Stimulated activated effector memory CD8-positive, alpha-beta T cell treated with anti-CD3 and anti-CD28 coated beads, Interleukin-12 subunit alpha, Interleukin-12 subunit beta, amount 100 ng/mL, for 72 hours (primary cell): Measurements from ENCODE around the gene SPEM3.
A peak's percentile ranks its signal among the peaks of the same experiment; 100 is the strongest.

Experiments
- ATAC-seq: fragments of 150-1000 bp; cut with Tn5 transposase; 2 replicates; pipeline ENCODE4 v1.10.0; 2021
- DNase-seq, 2 donors: peaks; one replicate each; pipeline ENCODE4 v3.0.0; 2021 to 2022; ENCODE audit warnings: low spot score in 2 of 2
- H3K27ac Mint-ChIP-seq: one replicate; pipeline ENCODE4 v1.8.0; 2022; ENCODE audit warnings: mild to moderate bottlenecking, mixed read lengths
- H3K36me3 Mint-ChIP-seq: one replicate; pipeline ENCODE4 v1.8.0; 2022; ENCODE audit warnings: mild to moderate bottlenecking, mixed read lengths
- H3K4me1 Mint-ChIP-seq: one replicate; pipeline ENCODE4 v1.8.0; 2022; ENCODE audit warnings: mixed read lengths
- H3K4me3 Mint-ChIP-seq: one replicate; pipeline ENCODE4 v1.8.0; 2022; ENCODE audit warnings: mild to moderate bottlenecking, mixed read lengths
- H3K9me3 Mint-ChIP-seq: one replicate; pipeline ENCODE4 v1.8.0; 2022; ENCODE audit warnings: mixed read lengths

Gene SPEM3

GRCh38 chr17:7426203-7426863, 2.3 kb upstream of the SPEM3 start:
- ATAC-seq (no peak), DNase-seq (no peak)
- no peak overlapping the region for H3K4me3 Mint-ChIP-seq
- H3K36me3 Mint-ChIP-seq = no peaks in the 10 kb centered on the region
- H3K9me3 Mint-ChIP-seq = no peaks in the 10 kb centered on the region
- no peaks in the 10 kb centered on the region for H3K4me1 Mint-ChIP-seq
- no peak overlapping the region for H3K27ac Mint-ChIP-seq

- DNase-seq = no peak
- Mint-ChIP-seq H3K36me3 (no peaks in the 10 kb centered on the region), H3K9me3 (no peaks in the 10 kb centered on the region), H3K4me1 (no peaks in the 10 kb centered on the region), H3K4me3 (no peak overlapping the region), H3K27ac (no peak overlapping the region)
- no peak for ATAC-seq
These were observed 1.7 kb upstream of the SPEM3 start for GRCh38 chr17:7426896-7427489.

GRCh38 chr17:7427549-7427948, 1.1 kb upstream of the SPEM3 start:
- Mint-ChIP-seq H3K4me3 (no peak overlapping the region), H3K27ac (no peak overlapping the region)

GRCh38 chr17:7429722-7430121, 1.1 kb downstream of the SPEM3 start:
- no peak overlapping the region for H3K27ac Mint-ChIP-seq
- no peak for ATAC-seq
- H3K4me1 Mint-ChIP-seq = no peaks in the 10 kb centered on the region
- no peaks in the 10 kb centered on the region for H3K9me3 Mint-ChIP-seq
- no peak overlapping the region for H3K4me3 Mint-ChIP-seq
- DNase-seq = no peak
- no peaks in the 10 kb centered on the region for H3K36me3 Mint-ChIP-seq

More at GRCh38 chr17:7427549-7427948, 1.1 kb upstream of the SPEM3 start:
- no peak for ATAC-seq
- DNase-seq = no peak
- Mint-ChIP-seq H3K9me3 (no peaks in the 10 kb centered on the region), H3K36me3 (no peaks in the 10 kb centered on the region), H3K4me1 (no peaks in the 10 kb centered on the region)

GRCh38 chr17:7431231-7431630, 2.6 kb downstream of the SPEM3 start:
- Mint-ChIP-seq H3K9me3 (no peaks in the 10 kb centered on the region), H3K36me3 (peaks cover 11% of the 10 kb centered on the region)

GRCh38 chr17:7432296-7432695, 3.6 kb downstream of the SPEM3 start:
- DNase-seq = no peak
- H3K4me1 Mint-ChIP-seq = peaks cover 12% of the 10 kb centered on the region
- no peak overlapping the region for H3K27ac Mint-ChIP-seq
- H3K36me3 Mint-ChIP-seq = peaks cover 20% of the 10 kb centered on the region
- no peak for ATAC-seq
- H3K4me3 Mint-ChIP-seq = no peak overlapping the region
- H3K9me3 Mint-ChIP-seq = no peaks in the 10 kb centered on the region

More at GRCh38 chr17:7431231-7431630, 2.6 kb downstream of the SPEM3 start:
- no peak overlapping the region for H3K27ac Mint-ChIP-seq
- no peak for DNase-seq
- no peak overlapping the region for H3K4me3 Mint-ChIP-seq
- no peak for ATAC-seq
- H3K4me1 Mint-ChIP-seq = peaks cover 4% of the 10 kb centered on the region

GRCh38 chr17:7435676-7436555, 7.3 kb downstream of the SPEM3 start:
- peaks cover 42% of the 10 kb centered on the region for H3K36me3 Mint-ChIP-seq
- H3K27ac Mint-ChIP-seq = peak overlapping the region; percentile 92
- H3K9me3 Mint-ChIP-seq = no peaks in the 10 kb centered on the region
- DNase-seq = peak; percentile 56 to 86
- H3K4me1 Mint-ChIP-seq = peaks cover 41% of the 10 kb centered on the region
- peak; percentile 32 for ATAC-seq
- H3K4me3 Mint-ChIP-seq = peak overlapping the region; percentile 90

- Mint-ChIP-seq H3K9me3 (no peaks in the 10 kb centered on the region), H3K36me3 (peaks cover 42% of the 10 kb centered on the region), H3K27ac (peak overlapping the region; percentile 92), H3K4me1 (peaks cover 43% of the 10 kb centered on the region), H3K4me3 (peak overlapping the region; percentile 90)
- ATAC-seq (peak; percentile 83), DNase-seq (peak; percentile 78 to 85)
These were observed 8.1 kb downstream of the SPEM3 start for GRCh38 chr17:7436556-7437368.

GRCh38 chr17:7437369-7437863, 8.8 kb downstream of the SPEM3 start:
- Mint-ChIP-seq H3K27ac (no peak overlapping the region), H3K4me3 (peak overlapping the region; percentile 90), H3K9me3 (no peaks in the 10 kb centered on the region), H3K36me3 (peaks cover 42% of the 10 kb centered on the region), H3K4me1 (peaks cover 43% of the 10 kb centered on the region)
- ATAC-seq (no peak), DNase-seq (no peak)

GRCh38 chr17:7437950-7438614, 9.4 kb downstream of the SPEM3 start:
- Mint-ChIP-seq H3K36me3 (peaks cover 42% of the 10 kb centered on the region), H3K4me1 (peaks cover 43% of the 10 kb centered on the region), H3K27ac (peak overlapping the region; percentile 79), H3K4me3 (peak overlapping the region; percentile 90), H3K9me3 (no peaks in the 10 kb centered on the region)
- peak; percentile 22 to 60 for DNase-seq
- ATAC-seq = no peak

GRCh38 chr17:7438656-7439460, 10.2 kb downstream of the SPEM3 start:
- H3K4me1 Mint-ChIP-seq = peaks cover 43% of the 10 kb centered on the region
- H3K9me3 Mint-ChIP-seq = no peaks in the 10 kb centered on the region
- ATAC-seq (no peak), DNase-seq (no peak)
- peaks cover 42% of the 10 kb centered on the region for H3K36me3 Mint-ChIP-seq
- H3K4me3 Mint-ChIP-seq = peak overlapping the region; percentile 90
- peak overlapping the region; percentile 79 for H3K27ac Mint-ChIP-seq

- H3K9me3 Mint-ChIP-seq = no peaks in the 10 kb centered on the region
- H3K4me1 Mint-ChIP-seq = peaks cover 43% of the 10 kb centered on the region
- ATAC-seq (no peak), DNase-seq (no peak)
- peak within 1 kb of the TSS; percentile 84 for H3K27ac Mint-ChIP-seq
- H3K36me3 Mint-ChIP-seq = peaks cover 42% of the 10 kb centered on the region
- peak within 1 kb of the TSS; percentile 90 for H3K4me3 Mint-ChIP-seq
These were observed 10.9 kb downstream of the SPEM3 start, which contains the start of gene FGF11 for GRCh38 chr17:7439462-7440112. Gene FGF11, plus strand, starts transcription at chr17:7439512. Its CDS starts 109 bp downstream, at chr17:7439621.

- Mint-ChIP-seq H3K9me3 (no peaks in the 10 kb centered on the region), H3K27ac (peak overlapping the region; percentile 84), H3K4me1 (peaks cover 47% of the 10 kb centered on the region), H3K36me3 (peaks cover 38% of the 10 kb centered on the region), H3K4me3 (peak overlapping the region; percentile 90)
- ATAC-seq = no peak
- DNase-seq = peak; percentile 18 to 65
These were observed 11.6 kb downstream of the SPEM3 start for GRCh38 chr17:7440113-7440833.
